ENCODE measurements around the gene SKIC2. TPM values are rescaled to one million over a fixed set of nuclear protein-coding genes. Genes with fewer than 3 reads are reported as not detected.

The SKIC2 gene
- total RNA-seq, 1 experiment from 2014 or later: 68.0 TPM

- Histone ChIP-seq H3K79me2 (ENCODE audit: insufficient read depth, low read length) (no peaks in the 10 kb centered on the region), H3K4me1 (ENCODE audit: control insufficient read depth in 1 of 2, insufficient read depth in 2 of 2, low read length in 2 of 2) (peaks cover 4 to 9% of the 10 kb centered on the region in 2 experiments; a peak in 3 of 4 replicates), H3K36me3 (ENCODE audit: control insufficient read depth in 1 of 2, insufficient read depth in 2 of 2, low read length in 2 of 2) (no peaks in the 10 kb centered on the region), H3K9me3 (ENCODE audit: control insufficient read depth in 1 of 2, insufficient read depth in 1 of 2, low read depth in 1 of 2, low read length in 2 of 2) (no peaks in the 10 kb centered on the region), H3K27ac (ENCODE audit: low read depth, low read length) (no peak overlapping the region), H3K9me2 (ENCODE audit: insufficient read depth) (no peaks in the 10 kb centered on the region), H2AFZ (ENCODE audit: low read depth, low read length, poor library complexity, severe bottlenecking) (no peak overlapping the region), H3K27me3 (ENCODE audit: insufficient read depth, low read length) (no peaks in the 10 kb centered on the region), H4K20me1 (ENCODE audit: insufficient read depth) (no peaks in the 10 kb centered on the region), H3K9ac (ENCODE audit: low read length) (no peak overlapping the region), H3K4me3 (replicated peaks in 1 of 2; ENCODE audit: low read depth in 1 of 2, low read length in 2 of 2) (no peak overlapping the region), H3K4me2 (ENCODE audit: low read length) (no peak overlapping the region)
- no TSS peak for BruUV-seq (replicated peaks)
- RAD21 ChIA-PET (ENCODE audit: low non-redundant PET in 1 of 2, low total read pairs in 2 of 2, uncharacterized antibody in 2 of 2, unreplicated experiment in 2 of 2): no interaction called here
- no peak for ATAC-seq
- POLR2A ChIA-PET: no interaction called here
- intact Hi-C loops (cut with micrococcal nuclease): no loop called here
- no peak for DNase-seq (ENCODE audit: low read depth, low spot score)
- CTCF ChIA-PET: no interaction called here
- TF ChIP-seq POLR2A (IDR thresholded peaks at IDR 0.05; ENCODE audit: borderline replicate concordance, extremely low read depth, insufficient read depth, insufficient read length) (no peak), EZH2phosphoT487 (IDR thresholded peaks at IDR 0.05; ENCODE audit: borderline replicate concordance) (no peak), SRF (IDR thresholded peaks at IDR 0.05; ENCODE audit: low read depth) (no peak), CBX3 (IDR thresholded peaks at IDR 0.05; ENCODE audit: low read depth) (no peak), YY1 (IDR thresholded peaks at IDR 0.05; ENCODE audit: extremely low read depth, insufficient replicate concordance, low read depth, low read length) (no peak), JUND (IDR thresholded peaks at IDR 0.05) (no peak), ELF1 (IDR thresholded peaks at IDR 0.05; ENCODE audit: borderline replicate concordance, low read depth) (no peak), CEBPB (IDR thresholded peaks at IDR 0.05; ENCODE audit: low read depth) (no peak), FOSL1 (IDR thresholded peaks at IDR 0.05; ENCODE audit: low read depth) (no peak), POLR2AphosphoS5 (IDR thresholded peaks at IDR 0.05; ENCODE audit: low read depth, low read length) (no peak), TCF7L2 (IDR thresholded peaks at IDR 0.05; ENCODE audit: borderline replicate concordance, extremely low read depth, insufficient read depth, insufficient read length) (no peak), SIN3A (IDR thresholded peaks at IDR 0.05; ENCODE audit: low read depth) (no peak), ZNF274 (IDR thresholded peaks at IDR 0.05; ENCODE audit: low read depth, low read length) (no peak)
- TF ChIP-seq, protein P1, sequence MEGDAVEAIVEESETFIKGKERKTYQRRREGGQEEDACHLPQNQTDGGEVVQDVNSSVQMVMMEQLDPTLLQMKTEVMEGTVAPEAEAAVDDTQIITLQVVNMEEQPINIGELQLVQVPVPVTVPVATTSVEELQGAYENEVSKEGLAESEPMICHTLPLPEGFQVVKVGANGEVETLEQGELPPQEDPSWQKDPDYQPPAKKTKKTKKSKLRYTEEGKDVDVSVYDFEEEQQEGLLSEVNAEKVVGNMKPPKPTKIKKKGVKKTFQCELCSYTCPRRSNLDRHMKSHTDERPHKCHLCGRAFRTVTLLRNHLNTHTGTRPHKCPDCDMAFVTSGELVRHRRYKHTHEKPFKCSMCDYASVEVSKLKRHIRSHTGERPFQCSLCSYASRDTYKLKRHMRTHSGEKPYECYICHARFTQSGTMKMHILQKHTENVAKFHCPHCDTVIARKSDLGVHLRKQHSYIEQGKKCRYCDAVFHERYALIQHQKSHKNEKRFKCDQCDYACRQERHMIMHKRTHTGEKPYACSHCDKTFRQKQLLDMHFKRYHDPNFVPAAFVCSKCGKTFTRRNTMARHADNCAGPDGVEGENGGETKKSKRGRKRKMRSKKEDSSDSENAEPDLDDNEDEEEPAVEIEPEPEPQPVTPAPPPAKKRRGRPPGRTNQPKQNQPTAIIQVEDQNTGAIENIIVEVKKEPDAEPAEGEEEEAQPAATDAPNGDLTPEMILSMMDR (IDR thresholded peaks at IDR 0.05 in 2 of 3, conservative IDR thresholded peaks at IDR 0.05 in 1 of 3; ENCODE audit: borderline replicate concordance in 1 of 3, insufficient read depth in 1 of 3, low read depth in 2 of 3, low read length in 2 of 3): no peak
- TF ChIP-seq, protein P2, sequence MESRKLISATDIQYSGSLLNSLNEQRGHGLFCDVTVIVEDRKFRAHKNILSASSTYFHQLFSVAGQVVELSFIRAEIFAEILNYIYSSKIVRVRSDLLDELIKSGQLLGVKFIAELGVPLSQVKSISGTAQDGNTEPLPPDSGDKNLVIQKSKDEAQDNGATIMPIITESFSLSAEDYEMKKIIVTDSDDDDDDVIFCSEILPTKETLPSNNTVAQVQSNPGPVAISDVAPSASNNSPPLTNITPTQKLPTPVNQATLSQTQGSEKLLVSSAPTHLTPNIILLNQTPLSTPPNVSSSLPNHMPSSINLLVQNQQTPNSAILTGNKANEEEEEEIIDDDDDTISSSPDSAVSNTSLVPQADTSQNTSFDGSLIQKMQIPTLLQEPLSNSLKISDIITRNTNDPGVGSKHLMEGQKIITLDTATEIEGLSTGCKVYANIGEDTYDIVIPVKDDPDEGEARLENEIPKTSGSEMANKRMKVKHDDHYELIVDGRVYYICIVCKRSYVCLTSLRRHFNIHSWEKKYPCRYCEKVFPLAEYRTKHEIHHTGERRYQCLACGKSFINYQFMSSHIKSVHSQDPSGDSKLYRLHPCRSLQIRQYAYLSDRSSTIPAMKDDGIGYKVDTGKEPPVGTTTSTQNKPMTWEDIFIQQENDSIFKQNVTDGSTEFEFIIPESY (IDR thresholded peaks at IDR 0.05; ENCODE audit: extremely low read depth, insufficient replicate concordance, low read length): no peak
Measured at GRCh38 chr6:31935823-31936222, 23.2 kb upstream of the SKIC2 start.

Measured in HCT116 (cell line).